ENCODE data around the gene PDP2. TPM values are rescaled to one million over a fixed set of nuclear protein-coding genes. Genes with fewer than 3 reads are reported as not detected.

PDP2 gene
- total RNA-seq, 1 experiment from 2014 or later: 28.4 TPM

DNA sequence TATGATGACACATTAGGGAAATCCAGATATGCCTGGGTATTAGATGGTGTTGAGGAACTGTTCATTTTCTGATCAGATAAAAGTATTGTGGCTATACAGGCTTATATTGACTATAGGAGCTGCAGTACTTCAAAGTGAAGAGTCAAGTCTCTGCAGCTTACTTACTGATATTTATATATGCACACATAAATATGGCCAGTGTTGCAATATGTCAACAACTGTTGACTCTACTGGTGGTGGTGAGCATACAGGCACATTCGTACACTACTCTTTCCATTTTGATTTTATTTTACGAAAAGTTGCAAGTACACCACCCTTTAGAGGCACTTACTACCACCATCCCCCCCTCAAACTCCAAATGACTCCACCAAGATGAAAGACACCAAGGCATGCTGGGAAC, 51.4 kb downstream of the PDP2 start:
- Mint-ChIP-seq H3K9me3 (no peaks in the 10 kb centered on the region), H3K36me3 (no peaks in the 10 kb centered on the region; the same call in 1 of the 2 replicates), H3K27me3 (ENCODE audit: low read depth) (peaks cover 28% of the 10 kb centered on the region), H3K4me1 (peaks cover 35% of the 10 kb centered on the region), H3K4me3 (no peak overlapping the region), H3K27ac (no peak overlapping the region)
- POLR2A ChIA-PET: no interaction called here
- no peak for DNase-seq (ENCODE audit: low spot score)
- CTCF ChIA-PET: interaction anchor here (1.0 kb wide), 1 partner anchor 30 kb away, joined by 3 read pairs; the partner anchor contains the start of gene CES3
- no peak for ATAC-seq
- TF ChIP-seq FOXK1 (CRISPR knock-in tag; IDR thresholded peaks at IDR 0.05) (no peak), KAT7 (CRISPR knock-in tag; IDR thresholded peaks at IDR 0.05; ENCODE audit: borderline replicate concordance) (no peak), ZNF532 (CRISPR knock-in tag; IDR thresholded peaks at IDR 0.05; ENCODE audit: borderline replicate concordance) (no peak), ZNF396 (CRISPR knock-in tag; IDR thresholded peaks at IDR 0.05; ENCODE audit: borderline replicate concordance) (no peak), CREM (CRISPR knock-in tag; IDR thresholded peaks at IDR 0.05) (no peak)
- TF ChIP-seq, protein P1, sequence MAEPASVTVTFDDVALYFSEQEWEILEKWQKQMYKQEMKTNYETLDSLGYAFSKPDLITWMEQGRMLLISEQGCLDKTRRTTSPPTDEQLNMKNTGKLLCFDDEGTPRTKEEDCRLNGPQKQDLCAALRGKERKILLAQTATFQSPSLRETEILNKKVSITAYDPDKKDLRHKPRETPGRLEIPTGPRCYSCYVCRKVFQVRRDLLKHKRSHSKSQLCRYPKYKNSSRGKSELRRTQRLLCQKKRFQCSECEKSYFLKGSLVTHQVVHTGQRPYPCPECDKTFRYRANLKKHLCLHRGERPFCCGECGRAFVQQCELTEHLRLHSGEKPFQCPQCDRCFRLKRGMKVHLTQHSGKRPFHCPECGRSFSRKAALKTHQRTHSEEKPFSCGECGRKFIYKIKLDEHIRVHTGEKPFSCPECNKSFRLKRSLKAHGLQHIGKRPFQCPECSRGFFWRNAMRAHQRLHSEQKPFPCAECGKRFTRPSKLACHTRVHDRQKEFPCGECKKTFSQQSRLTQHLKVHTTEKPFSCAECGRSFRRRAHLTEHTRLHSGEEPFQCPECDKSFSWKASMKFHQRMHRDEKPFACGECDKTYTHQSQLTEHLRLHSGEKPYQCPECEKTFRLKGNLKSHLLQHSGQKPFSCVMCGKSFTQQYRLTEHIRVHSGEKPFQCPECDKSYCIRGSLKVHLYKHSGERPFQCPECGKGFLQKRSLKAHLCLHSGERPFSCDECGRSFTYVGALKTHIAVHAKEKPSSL (CRISPR knock-in tag; conservative IDR thresholded peaks at IDR 0.05): no peak
- TF ChIP-seq, protein P2, sequence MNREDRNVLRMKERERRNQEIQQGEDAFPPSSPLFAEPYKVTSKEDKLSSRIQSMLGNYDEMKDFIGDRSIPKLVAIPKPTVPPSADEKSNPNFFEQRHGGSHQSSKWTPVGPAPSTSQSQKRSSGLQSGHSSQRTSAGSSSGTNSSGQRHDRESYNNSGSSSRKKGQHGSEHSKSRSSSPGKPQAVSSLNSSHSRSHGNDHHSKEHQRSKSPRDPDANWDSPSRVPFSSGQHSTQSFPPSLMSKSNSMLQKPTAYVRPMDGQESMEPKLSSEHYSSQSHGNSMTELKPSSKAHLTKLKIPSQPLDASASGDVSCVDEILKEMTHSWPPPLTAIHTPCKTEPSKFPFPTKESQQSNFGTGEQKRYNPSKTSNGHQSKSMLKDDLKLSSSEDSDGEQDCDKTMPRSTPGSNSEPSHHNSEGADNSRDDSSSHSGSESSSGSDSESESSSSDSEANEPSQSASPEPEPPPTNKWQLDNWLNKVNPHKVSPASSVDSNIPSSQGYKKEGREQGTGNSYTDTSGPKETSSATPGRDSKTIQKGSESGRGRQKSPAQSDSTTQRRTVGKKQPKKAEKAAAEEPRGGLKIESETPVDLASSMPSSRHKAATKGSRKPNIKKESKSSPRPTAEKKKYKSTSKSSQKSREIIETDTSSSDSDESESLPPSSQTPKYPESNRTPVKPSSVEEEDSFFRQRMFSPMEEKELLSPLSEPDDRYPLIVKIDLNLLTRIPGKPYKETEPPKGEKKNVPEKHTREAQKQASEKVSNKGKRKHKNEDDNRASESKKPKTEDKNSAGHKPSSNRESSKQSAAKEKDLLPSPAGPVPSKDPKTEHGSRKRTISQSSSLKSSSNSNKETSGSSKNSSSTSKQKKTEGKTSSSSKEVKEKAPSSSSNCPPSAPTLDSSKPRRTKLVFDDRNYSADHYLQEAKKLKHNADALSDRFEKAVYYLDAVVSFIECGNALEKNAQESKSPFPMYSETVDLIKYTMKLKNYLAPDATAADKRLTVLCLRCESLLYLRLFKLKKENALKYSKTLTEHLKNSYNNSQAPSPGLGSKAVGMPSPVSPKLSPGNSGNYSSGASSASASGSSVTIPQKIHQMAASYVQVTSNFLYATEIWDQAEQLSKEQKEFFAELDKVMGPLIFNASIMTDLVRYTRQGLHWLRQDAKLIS (CRISPR knock-in tag; IDR thresholded peaks at IDR 0.05; ENCODE audit: borderline replicate concordance): no peak
- TF ChIP-seq, protein P3, sequence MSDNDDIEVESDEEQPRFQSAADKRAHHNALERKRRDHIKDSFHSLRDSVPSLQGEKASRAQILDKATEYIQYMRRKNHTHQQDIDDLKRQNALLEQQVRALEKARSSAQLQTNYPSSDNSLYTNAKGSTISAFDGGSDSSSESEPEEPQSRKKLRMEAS (CRISPR knock-in tag; IDR thresholded peaks at IDR 0.05): no peak

- DNase-seq (ENCODE audit: low spot score): no peak
- POLR2A ChIA-PET: no interaction called here
- peaks cover 24% of the 10 kb centered on the region for H3K27me3 Mint-ChIP-seq (ENCODE audit: low read depth)
- H3K27ac Mint-ChIP-seq: no peak overlapping the region
- H3K36me3 Mint-ChIP-seq: no peaks in the 10 kb centered on the region; the same call in 1 of the 2 replicates
- ATAC-seq: no peak
- CTCF ChIA-PET: interaction anchor here (1.0 kb wide), 1 partner anchor 29 kb away, joined by 3 read pairs; the partner anchor contains the start of gene CES3
- H3K9me3 Mint-ChIP-seq: no peaks in the 10 kb centered on the region
- peaks cover 36% of the 10 kb centered on the region for H3K4me1 Mint-ChIP-seq
- H3K4me3 Mint-ChIP-seq: no peak overlapping the region
- TF ChIP-seq, protein P4, sequence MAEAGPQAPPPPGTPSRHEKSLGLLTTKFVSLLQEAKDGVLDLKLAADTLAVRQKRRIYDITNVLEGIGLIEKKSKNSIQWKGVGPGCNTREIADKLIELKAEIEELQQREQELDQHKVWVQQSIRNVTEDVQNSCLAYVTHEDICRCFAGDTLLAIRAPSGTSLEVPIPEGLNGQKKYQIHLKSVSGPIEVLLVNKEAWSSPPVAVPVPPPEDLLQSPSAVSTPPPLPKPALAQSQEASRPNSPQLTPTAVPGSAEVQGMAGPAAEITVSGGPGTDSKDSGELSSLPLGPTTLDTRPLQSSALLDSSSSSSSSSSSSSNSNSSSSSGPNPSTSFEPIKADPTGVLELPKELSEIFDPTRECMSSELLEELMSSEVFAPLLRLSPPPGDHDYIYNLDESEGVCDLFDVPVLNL (CRISPR knock-in tag; IDR thresholded peaks at IDR 0.05; ENCODE audit: borderline replicate concordance, low read depth): no peak
- no peak for TF ChIP-seq NR1H2 (CRISPR knock-in tag; IDR thresholded peaks at IDR 0.05)
- TF ChIP-seq ZBTB43 (CRISPR knock-in tag; IDR thresholded peaks at IDR 0.05): no peak
- TF ChIP-seq FOXJ3 (CRISPR knock-in tag; IDR thresholded peaks at IDR 0.05; ENCODE audit: borderline replicate concordance): no peak
- TF ChIP-seq CTCF (IDR thresholded peaks at IDR 0.05): no peak
- TF ChIP-seq NFYB (CRISPR knock-in tag; conservative IDR thresholded peaks at IDR 0.05; ENCODE audit: low read depth): no peak
- TF ChIP-seq RORB (CRISPR knock-in tag; IDR thresholded peaks at IDR 0.05): no peak
- TF ChIP-seq ATF2 (CRISPR knock-in tag; IDR thresholded peaks at IDR 0.05; ENCODE audit: borderline replicate concordance, low read depth): no peak
Observed at GRCh38 chr16:66932076-66932475, 51.8 kb downstream of the PDP2 start.

All from WTC11 (cell line).